Stimulated activated CD8-positive, alpha-beta memory T cell treated with anti-CD3 and anti-CD28 coated beads, Interleukin-7, amount 100 ng/mL, for 48 hours (primary cell): ENCODE data around the gene ELOVL3.
"Not testable (repeated sequence)": the region's sequence is repeated elsewhere in the genome, so short reads cannot be mapped to it uniquely, and the experiment has no call there.

ENCODE experiments used
- DNase-seq, 2 donors: peaks; one replicate each; pipeline ENCODE4 v3.0.0-alpha.2; 2020; ENCODE audit warnings: low read depth in 1 of 2; ENCODE audit errors: extremely low read depth in 1 of 2

ELOVL3 gene, protein sequence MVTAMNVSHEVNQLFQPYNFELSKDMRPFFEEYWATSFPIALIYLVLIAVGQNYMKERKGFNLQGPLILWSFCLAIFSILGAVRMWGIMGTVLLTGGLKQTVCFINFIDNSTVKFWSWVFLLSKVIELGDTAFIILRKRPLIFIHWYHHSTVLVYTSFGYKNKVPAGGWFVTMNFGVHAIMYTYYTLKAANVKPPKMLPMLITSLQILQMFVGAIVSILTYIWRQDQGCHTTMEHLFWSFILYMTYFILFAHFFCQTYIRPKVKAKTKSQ

GRCh38 chr10:102225646-102226541 lies at the start of gene ELOVL3:
Gene ELOVL3, plus strand, starts transcription at chr10:102226299. Its CDS starts 250 bp downstream, at chr10:102226549.
- DNase-seq: peak; percentile 73 to 82

DNA sequence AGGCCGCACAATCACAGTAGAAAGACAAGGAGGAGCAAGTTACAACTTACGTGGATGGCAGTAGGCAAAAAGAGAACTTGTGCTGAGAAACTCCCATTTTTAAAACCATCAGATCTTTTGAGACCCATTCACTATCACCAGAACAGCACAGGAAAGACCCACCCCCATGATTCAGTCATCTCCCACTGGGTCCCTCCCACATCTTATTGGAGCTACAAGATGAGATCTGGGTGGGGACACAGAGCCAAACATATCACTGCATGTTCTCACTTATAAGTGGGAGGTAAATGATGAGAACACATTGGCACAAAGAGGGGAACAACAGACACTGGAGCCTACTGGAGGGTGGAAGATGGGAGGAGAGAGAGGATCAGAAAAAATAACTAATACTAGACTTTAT lies 41.5 kb upstream of the ELOVL3 start:
- no peak for DNase-seq

DNA sequence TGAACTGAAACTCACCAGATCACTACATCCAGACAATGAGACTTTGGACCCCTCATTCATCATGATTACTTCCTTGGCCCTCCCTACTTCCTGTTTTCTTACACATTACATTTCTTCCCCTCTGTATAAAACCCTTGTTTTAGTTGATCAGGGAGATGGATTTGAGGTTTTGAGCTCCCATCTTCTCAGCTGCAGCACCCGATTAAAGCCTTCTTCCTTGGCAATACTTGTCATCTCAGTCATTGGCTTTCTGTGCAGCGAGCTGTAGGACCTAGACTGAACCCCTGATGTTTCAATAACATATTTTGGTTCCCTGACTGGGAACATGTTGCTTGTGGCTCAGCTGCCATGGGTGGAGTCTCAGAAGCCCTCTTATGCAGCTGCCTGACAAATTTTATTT lies 40.8 kb upstream of the ELOVL3 start:
- DNase-seq: no peak

DNA sequence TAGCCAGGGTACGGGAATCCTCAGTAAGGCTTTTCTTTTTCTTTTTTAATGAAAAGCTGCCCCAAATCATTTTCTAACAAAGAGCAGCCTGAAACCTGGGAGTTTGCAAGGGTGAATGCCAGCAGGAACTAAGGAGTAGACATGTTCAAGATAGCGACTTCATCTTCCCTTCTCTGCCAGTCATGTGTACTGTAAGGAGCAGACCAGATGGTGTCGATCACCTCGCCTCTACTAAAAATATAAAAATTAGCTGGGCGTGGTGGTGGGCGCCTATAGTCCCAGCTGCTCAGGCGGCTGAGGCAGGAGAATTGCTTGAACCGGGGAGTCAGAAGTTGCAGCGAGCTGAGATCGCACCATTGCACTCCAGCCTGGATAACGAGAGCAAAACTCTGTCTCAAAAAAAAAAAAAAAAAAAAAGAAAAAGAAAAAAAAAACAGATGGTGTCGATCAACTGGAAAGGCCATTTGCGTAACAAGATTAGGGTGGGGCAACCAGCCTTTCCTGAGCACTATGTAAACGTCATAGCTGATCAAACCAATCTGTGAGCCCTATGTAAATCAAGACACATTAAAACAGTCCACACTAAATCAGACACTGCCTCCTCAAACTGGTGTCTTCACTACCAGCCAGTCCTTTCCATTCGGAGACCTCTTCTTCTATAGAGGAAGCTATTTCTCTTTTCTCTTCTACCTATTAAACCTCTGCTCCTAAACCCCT lies 40.1 kb upstream of the ELOVL3 start:
- no peak for DNase-seq

DNA sequence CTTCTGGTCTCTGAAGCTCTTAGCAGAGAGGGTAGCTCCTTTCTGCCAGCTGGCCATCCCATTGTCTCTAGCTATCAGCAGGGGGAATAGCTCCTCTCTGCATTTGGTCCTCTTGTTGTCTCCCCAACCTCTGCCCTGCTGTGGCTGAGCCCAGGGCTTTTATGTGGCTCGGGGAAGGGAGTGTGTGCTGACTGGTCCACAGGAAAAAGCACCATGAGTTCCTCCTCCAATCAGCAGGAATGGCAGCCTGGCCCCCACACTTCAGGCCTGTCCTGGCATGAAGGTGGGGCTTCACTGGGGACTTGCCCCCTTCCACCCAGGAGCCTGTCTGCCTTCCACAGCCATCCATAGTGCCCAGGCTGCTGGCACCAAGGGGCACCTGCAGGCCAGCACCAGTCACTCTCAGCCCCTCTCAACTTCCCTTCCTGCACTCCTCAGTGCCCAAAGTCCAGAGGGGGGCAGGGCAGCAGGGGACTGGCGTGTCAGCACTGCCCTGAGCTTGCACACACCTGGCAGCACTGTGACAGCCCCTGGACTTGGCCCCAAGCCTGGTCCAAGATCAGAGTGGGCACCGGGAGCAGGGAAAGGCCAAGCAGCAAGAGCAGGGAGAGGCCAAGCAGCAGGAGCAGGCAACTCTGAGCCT lies 37.7 kb upstream of the ELOVL3 start:
- no peak for DNase-seq

DNA sequence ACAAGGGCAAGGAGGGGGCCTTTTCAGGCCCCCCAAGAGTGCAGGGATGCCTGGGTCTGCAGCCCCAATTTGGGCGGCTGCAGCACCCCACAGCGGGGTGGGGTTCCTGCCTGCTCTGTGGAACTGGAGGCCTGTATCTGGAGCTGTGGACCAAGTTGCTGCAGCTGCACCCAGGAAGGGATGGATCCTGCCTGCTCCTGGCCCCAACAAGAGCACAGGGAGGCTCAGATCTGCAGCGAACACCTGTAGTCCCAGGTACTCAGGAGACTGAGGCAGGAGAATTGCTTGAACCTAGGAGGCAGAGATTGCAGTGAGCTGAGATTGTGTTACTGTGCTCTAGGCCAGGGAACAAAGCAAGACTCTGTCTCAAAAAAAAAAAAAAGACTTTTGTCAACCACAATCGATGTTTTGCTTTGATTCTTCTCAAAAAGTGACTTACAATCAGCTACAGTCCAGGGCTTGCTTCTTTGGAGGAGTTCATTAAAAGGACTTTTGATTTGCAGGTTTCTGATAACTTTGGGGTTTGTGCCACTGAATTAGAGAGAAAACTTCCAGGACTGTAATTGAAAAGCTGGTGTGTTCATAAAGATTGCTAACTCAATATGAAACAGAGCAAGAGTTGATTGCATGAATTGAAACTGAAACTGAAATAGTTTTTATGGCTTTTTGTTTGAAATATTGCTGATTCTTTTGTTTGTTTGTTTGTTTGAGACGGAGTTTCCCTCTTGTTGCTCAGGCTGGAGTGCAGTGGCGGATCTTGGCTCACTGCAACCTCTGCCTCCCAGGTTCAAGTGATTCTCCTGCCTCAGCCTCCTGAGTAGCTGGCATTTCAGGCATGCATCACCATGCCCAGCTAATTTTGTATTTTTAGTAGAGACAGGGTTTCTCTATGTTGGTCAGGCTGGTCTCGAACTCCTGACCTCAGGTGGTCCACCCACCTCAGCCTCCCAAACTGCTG lies 36.9 kb upstream of the ELOVL3 start:
- DNase-seq: not testable (repeated sequence)

DNA sequence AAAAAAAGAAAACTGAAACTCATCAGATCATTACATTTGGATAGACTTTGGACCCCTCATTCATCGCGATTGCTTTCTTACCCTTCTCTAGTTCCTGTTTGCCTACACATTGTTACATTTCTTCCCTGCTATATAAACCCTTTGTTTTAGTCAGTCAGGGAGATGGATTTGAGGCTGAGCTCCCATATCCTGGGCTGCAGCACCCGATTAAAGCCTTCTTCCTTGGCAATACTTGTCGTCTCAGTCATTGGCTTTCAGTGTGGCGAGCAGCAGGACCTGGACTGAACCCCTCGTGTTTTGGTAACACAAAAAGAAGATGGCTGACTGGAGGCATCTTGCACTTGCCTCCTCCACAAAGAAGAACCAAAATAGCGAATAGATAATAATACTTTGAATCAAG lies 34.1 kb upstream of the ELOVL3 start:
- DNase-seq: no peak

- DNase-seq: no peak
Observed at GRCh38 chr10:102195296-102195870, 30.7 kb upstream of the ELOVL3 start.

GRCh38 chr10:102196893-102197292 lies 29.2 kb upstream of the ELOVL3 start:
- DNase-seq: peak in 1 of 2 donors; percentile 23

DNA sequence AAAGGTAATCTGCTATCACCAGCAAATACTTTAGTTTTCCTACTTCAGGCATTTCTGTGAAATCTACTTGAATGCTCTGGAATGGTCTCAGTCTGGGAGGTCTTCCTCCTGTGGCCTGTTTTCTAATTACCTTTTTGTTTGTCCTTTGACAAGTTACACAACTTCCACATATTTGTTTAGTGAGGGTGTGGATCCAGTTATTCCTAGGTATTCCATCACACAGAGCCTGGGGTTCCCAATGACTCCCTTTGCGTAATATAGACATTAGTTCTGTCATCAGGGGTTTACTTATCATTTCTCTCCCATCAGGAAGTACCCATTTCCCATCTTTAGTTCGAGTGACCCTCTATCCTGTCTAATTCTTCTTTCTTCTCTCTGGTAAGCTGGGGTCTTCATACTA lies 28.1 kb upstream of the ELOVL3 start:
- no peak for DNase-seq

DNA sequence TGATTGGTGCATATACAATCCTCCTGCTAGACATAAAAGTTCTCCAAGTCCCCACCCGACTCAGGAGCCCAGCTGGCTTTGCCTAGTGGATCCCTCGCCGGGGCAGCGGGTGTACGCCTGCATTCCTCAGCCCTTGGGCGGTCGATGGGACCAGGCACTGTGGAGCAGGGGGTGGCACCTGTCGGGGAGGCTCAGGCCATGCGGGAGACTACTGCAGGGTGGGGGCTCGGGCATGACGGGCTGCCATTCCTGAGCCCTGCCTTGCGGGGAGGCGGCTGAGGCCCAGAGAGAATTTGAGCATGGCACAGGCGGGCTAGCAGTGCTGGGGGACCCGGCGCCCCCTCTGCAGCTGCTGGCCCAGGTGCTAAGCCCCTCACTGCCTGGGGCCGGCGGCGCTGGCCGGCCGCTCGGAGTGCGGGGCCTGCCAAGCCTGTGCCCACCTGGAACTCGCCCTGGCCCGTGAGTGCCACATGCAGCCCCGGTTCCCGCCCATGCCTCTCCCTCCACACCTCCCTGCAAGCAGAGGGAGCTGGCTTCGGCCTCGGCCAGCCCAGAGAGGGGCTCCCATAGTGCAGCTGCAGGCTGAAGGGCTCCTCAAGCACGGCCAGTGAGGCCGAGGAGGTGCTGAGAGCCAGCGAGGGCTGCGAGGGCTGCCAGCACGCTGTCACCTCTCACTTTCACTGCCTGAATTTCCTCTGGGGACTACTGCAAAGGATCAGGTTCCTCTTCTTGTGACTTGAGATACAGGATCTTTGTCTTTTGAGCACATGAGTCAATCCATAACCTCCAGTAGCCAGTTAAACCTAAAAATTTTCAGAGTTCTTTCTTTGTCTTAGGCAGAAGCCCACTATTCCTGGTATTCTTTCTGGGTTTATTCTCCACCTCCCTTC lies 25.1 kb upstream of the ELOVL3 start:
- no peak for DNase-seq

- no peak for DNase-seq
Observed at GRCh38 chr10:102202386-102202785, 23.7 kb upstream of the ELOVL3 start.

DNA sequence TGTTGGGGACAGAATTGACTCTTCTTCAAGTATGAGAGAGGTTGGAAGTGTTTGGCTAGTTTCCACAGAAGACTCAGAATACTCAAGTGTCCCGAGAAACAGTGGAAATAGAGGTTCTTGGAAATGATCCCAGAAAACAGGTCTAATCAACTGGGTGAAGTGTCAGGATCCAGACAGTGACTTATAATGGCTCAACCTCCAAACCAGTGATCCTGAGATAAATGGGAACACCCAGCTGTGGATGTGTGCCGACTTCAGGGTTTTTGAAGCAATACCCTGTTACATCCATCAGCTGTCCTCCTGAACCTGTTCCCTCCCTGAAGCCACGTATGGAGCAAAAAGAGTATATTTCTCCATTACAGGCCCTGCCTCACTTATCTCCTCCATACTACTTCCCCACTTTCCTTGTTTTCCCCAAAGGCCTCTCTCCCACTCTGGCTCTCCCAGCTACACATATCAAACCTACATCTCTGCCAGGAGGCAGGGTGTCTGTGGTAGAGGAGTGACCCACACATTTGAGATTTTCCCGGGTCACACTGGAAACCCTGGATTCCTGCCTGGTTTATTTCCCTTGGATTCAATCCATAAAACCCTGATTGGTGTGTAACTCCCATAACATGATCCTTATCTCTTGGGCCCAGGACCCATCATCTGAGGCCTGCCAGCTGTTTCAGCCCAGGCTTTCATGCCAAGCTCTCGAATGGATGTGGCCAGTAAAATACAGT lies 17.6 kb upstream of the ELOVL3 start:
- DNase-seq: no peak

GRCh38 chr10:102211615-102212299 lies 14.3 kb upstream of the ELOVL3 start:
- no peak for DNase-seq

- not testable (repeated sequence) for DNase-seq
Observed at GRCh38 chr10:102213599-102213998, 12.5 kb upstream of the ELOVL3 start.

GRCh38 chr10:102219370-102219769 lies 6.7 kb upstream of the ELOVL3 start:
- DNase-seq: no peak

GRCh38 chr10:102220612-102221011 lies 5.5 kb upstream of the ELOVL3 start:
- DNase-seq: no peak
